Occipital lobe (tissue), 2 donors: ENCODE results near the gene PCTP. TPM values are rescaled to one million over a fixed set of nuclear protein-coding genes. Genes with fewer than 3 reads are reported as not detected.

ENCODE experiments used
- DNase-seq: peaks from one replicate; lab custom pipeline; 2025; lab: John Stamatoyannopoulos, UW
- total RNA-seq: library from RNA; depleted of rRNA; stranded (reverse); fragments of >200 nt; gene quantifications from one replicate; pipeline ENCODE4 v1.2.3, GENCODE V29; 2014

PCTP gene
- total RNA-seq, 1 donor from 2014 or later, result 7.5 TPM

- DNase-seq, result no peak
Observed at GRCh38 chr17:55793272-55793671, 42.4 kb downstream of the PCTP start.

GRCh38 chr17:55794725-55795482 is 44.1 kb downstream of the PCTP start:
- no peak for DNase-seq

- DNase-seq, result no peak
Observed at GRCh38 chr17:55806745-55807495, 56.1 kb downstream of the PCTP start.

GRCh38 chr17:55811536-55811935 is 60.7 kb downstream of the PCTP start:
- no peak for DNase-seq

GRCh38 chr17:55812323-55812722 is 61.5 kb downstream of the PCTP start:
- DNase-seq, result no peak

- DNase-seq, result no peak
Observed at GRCh38 chr17:55813944-55814343, 63.1 kb downstream of the PCTP start.

- no peak for DNase-seq
Observed at GRCh38 chr17:55814377-55814776, 63.5 kb downstream of the PCTP start.

- no peak for DNase-seq
Observed at GRCh38 chr17:55816532-55817396, 65.9 kb downstream of the PCTP start.

GRCh38 chr17:55817397-55817709 is 66.5 kb downstream of the PCTP start:
- no peak for DNase-seq

GRCh38 chr17:55818026-55818425 is 67.2 kb downstream of the PCTP start:
- DNase-seq, result no peak

GRCh38 chr17:55818451-55819375 is 67.9 kb downstream of the PCTP start:
- DNase-seq, result no peak

GRCh38 chr17:55820675-55821074 is 69.8 kb downstream of the PCTP start:
- no peak for DNase-seq

GRCh38 chr17:55822028-55822427 is 71.2 kb downstream of the PCTP start:
- no peak for DNase-seq

GRCh38 chr17:55825213-55825612 is 74.4 kb downstream of the PCTP start:
- no peak for DNase-seq

Other genes starting within 250 kb of the PCTP start
- not detected for gene SMIM36, start 239.6 kb upstream of the PCTP start, total RNA-seq
- 3.3 TPM for gene TMEM100, start 28.2 kb upstream of the PCTP start, total RNA-seq